Fibroblast of villous mesenchyme (primary cell): Measurements from ENCODE around the gene ITGB6. TPM values are rescaled to one million over a fixed set of nuclear protein-coding genes. Genes with fewer than 3 reads are reported as not detected.

Source experiments
- DNase-seq: peaks from one replicate; pipeline ENCODE4 v3.0.0-alpha.2; 2010; ENCODE audit warnings: low read depth
- H3K4me3 ChIP-seq: 2 replicates; pipeline ENCODE4 v1.5.1; 2011; ENCODE audit warnings: low read depth, mild to moderate bottlenecking, low read length
- CTCF ChIP-seq: IDR thresholded peaks from 2 replicates; pipeline ENCODE4 v1.5.1; 2012; ENCODE audit warnings: low read depth, mild to moderate bottlenecking, low read length; ENCODE audit not compliant: insufficient read depth
- total RNA-seq: library from RNA; depleted of rRNA; stranded (reverse); fragments of >200 nt; gene quantifications from 2 replicates; pipeline ENCODE4 v1.2.3, GENCODE V29; 2012

ITGB6 gene
- total RNA-seq, 1 donor = not detected

GRCh38 chr2:160169471-160169870, 30.6 kb downstream of the ITGB6 start:
- H3K4me3 ChIP-seq = no peak overlapping the region
- no peak for TF ChIP-seq CTCF
- DNase-seq = no peak

DNA sequence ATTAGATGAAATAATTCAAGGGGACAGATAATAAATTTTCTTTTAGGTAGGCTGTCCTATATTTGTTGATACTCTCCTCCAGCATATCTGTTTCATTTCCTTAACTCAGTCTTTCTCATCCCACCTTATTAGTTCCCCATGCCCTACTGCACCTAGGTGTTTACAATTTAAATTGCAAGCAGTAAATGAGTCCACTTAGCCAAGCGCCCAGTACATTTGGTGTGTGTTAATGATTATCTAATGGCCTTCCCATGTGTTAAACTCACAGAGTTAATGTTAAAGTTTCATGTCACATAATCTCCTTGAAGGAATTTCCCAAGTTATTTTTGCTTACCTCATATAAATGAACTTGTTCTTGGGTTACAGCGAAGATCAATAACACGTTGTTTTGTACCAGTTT, 31.2 kb downstream of the ITGB6 start:
- DNase-seq = no peak
- H3K4me3 ChIP-seq = no peak overlapping the region
- no peak for TF ChIP-seq CTCF

DNA sequence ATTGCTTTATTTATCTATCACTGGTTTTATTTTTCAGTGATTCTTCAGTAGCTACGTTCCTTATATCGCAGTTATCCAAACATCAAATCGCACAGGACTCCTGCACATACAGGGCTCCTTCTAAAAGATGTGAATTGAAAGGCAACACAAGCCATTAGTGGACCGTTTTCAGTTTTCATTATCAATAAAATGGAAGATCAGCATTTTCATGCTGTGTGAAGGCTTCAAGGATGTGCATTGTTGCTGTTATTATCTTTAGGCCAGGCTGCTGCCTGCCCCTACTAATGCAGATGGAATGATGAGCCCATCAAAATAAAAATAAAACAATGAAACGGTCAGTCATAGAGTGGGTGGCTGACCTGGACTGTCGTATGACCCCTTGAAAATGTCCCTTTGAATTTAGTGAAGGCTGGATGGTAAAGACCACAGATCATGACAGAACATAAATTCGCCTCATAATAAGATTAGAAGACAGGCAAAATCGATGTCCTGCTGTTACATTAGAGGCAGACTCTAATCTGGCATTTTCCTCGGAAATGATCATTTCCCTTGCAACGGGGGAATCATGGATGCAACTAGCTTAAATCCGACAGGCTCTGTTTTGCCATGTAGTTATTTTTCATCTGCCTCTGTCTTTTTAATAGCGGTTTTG, 32.9 kb downstream of the ITGB6 start:
- DNase-seq = no peak
- TF ChIP-seq CTCF = no peak

DNA sequence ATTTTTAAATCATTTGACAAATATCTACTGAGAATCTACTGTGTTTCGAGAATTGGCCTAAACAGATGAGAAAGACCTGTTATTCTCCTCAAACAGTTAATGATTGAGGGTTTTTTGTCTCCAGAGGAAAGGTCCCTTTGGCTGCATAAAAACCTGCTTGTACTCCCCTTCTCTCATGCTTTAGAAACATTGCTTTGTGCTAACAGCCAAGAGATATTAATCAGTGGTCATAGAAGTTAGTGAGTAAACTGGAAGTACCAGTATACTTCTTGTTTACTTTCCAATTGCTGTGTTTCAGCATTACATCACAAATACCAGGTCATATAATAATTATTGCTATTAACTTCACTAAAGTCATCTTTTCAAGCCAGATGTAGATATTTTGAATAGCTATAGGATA, 34.1 kb downstream of the ITGB6 start:
- no peak overlapping the region for H3K4me3 ChIP-seq
- no peak for TF ChIP-seq CTCF
- no peak for DNase-seq

More for the DNA sequence above, 32.9 kb downstream of the ITGB6 start:
- H3K4me3 ChIP-seq = no peak overlapping the region

DNA sequence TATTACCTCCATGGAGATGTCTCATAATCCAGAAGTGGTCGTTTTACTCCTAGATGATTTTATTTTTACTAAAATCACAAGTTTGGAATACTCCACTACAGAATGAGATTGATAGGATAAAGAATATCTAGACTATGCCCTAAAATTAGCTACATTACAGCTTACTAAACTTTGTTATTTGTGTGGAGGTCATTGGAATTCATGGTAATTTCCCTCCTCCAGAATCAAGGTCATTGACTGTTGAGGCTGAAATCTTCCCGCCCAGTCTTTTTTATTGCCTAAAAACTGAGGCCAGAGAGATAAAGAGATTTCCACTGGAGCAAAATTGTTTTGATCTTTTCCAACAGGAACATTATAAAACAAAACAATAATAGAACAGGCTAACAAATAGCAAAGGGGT, 35.0 kb downstream of the ITGB6 start:
- DNase-seq = no peak
- no peak overlapping the region for H3K4me3 ChIP-seq

GRCh38 chr2:160157861-160158829, 41.9 kb downstream of the ITGB6 start:
- DNase-seq = peak; percentile 49
- no peak for TF ChIP-seq CTCF
- H3K4me3 ChIP-seq = no peak overlapping the region

More for the DNA sequence above, 35.0 kb downstream of the ITGB6 start:
- TF ChIP-seq CTCF = no peak
